HepG2 (cell line): Measurements from ENCODE around the gene CCDC88B. TPM values are rescaled to one million over a fixed set of nuclear protein-coding genes. Genes with fewer than 3 reads are reported as not detected.

Experiments
- ASH2L ChIP-seq: fragments of 300-600, 200-600 bp; sonication (generic); IDR thresholded peaks from 2 replicates; pipeline ENCODE4 v1.7.0; 2017; ENCODE audit warnings: low read depth, mild to moderate bottlenecking, moderate library complexity, mixed read lengths, low read length; ENCODE audit not compliant: insufficient read length
- ELF3 ChIP-seq: IDR thresholded peaks from 2 replicates; pipeline ENCODE4 v1.6.1; 2016; ENCODE audit warnings: missing genetic modification reagents, missing compliant biosample characterization
- HIVEP1 ChIP-seq: sonication (generic); formaldehyde crosslinking; IDR thresholded peaks from 2 replicates; pipeline ENCODE4 v1.4.0; 2020; ENCODE audit warnings: mild to moderate bottlenecking, missing genetic modification reagents
- NAIF1 ChIP-seq: sonication (generic); formaldehyde crosslinking; IDR thresholded peaks from 2 replicates; pipeline ENCODE4 v1.5.0; 2020; ENCODE audit warnings: mild to moderate bottlenecking, missing genetic modification reagents, borderline replicate concordance
- NFIB ChIP-seq: sonication (generic); formaldehyde crosslinking; IDR thresholded peaks from 2 replicates; pipeline ENCODE4 v1.9.0; 2021; ENCODE audit warnings: missing genetic modification reagents, mild to moderate bottlenecking, borderline replicate concordance
- SMARCE1 ChIP-seq: fragments of 450-650 bp; IDR thresholded peaks from 2 replicates; pipeline ENCODE4 v1.6.1; 2017; ENCODE audit warnings: borderline replicate concordance
- SP140L ChIP-seq: sonication (generic); formaldehyde crosslinking; IDR thresholded peaks from 2 replicates; pipeline ENCODE4 v1.4.0; 2020; ENCODE audit warnings: missing genetic modification reagents, borderline replicate concordance
- TBX3 ChIP-seq: fragments of 450-650 bp; IDR thresholded peaks from 2 replicates; pipeline ENCODE4 v1.6.1; 2017; ENCODE audit warnings: antibody characterized with exemption, mild to moderate bottlenecking, inconsistent platforms, borderline replicate concordance
- ZNF10 ChIP-seq: sonication (generic); formaldehyde crosslinking; IDR thresholded peaks from 2 replicates; pipeline ENCODE4 v1.4.0; 2020; ENCODE audit warnings: mild to moderate bottlenecking, low read depth, missing genetic modification reagents, borderline replicate concordance
- ZNF121 ChIP-seq: sonication (generic); formaldehyde crosslinking; IDR thresholded peaks from 2 replicates; pipeline ENCODE4 v1.5.0; 2020; ENCODE audit warnings: mild to moderate bottlenecking, missing genetic modification reagents
- ZNF292 ChIP-seq: sonication (generic); formaldehyde crosslinking; IDR thresholded peaks from 2 replicates; pipeline ENCODE4 v1.8.1; 2022; ENCODE audit warnings: mild to moderate bottlenecking, low read depth, missing genetic modification reagents, borderline replicate concordance
- ZNF3 ChIP-seq: IDR thresholded peaks from 2 replicates; pipeline ENCODE4 v1.7.0; 2017; ENCODE audit warnings: inconsistent platforms
- ZNF850 ChIP-seq: sonication (generic); formaldehyde crosslinking; conservative IDR thresholded peaks from 2 replicates; pipeline ENCODE4 v1.9.0; 2021; ENCODE audit warnings: mild to moderate bottlenecking, missing genetic modification reagents
- polyA plus RNA-seq, 8 experiments: library from polyadenylated mRNA; depleted of rRNA in 3 of 8; stranded (reverse) in 7 of 8; unstranded in 1 of 8; fragments of >200 nt; fragmentation: Illumina TruSeq in 4 of 8; extraction: Trizol in 4 of 8; gene quantifications; 2 replicates each; pipeline versions ENCODE4 v1.2.1 to v1.2.3, GENCODE V29; 2011 to 2016; ENCODE audit warnings: low read depth in 4 of 8, missing spikeins in 1 of 8, mixed read lengths in 1 of 8; ENCODE audit not compliant: insufficient read depth in 1 of 8
- total RNA-seq, 5 experiments: library from RNA; depleted of rRNA; stranded (reverse); fragments of >200 nt; fragmentation: Illumina TruSeq; extraction: Trizol; gene quantifications; 2 replicates each; pipeline ENCODE4 v1.2.3, GENCODE V29; 2016; ENCODE audit warnings: low read depth in 1 of 5
- TF ChIP-seq, protein P1 (sequence below): sonication (generic); formaldehyde crosslinking; IDR thresholded peaks from 2 replicates; pipeline ENCODE4 v1.4.0; 2020; ENCODE audit warnings: missing genetic modification reagents
- TF ChIP-seq, protein P2 (sequence below): sonication (generic); formaldehyde crosslinking; IDR thresholded peaks from 2 replicates; pipeline ENCODE4 v1.4.0; 2020; ENCODE audit warnings: missing genetic modification reagents, borderline replicate concordance
- TF ChIP-seq, protein P3 (sequence below): sonication (generic); formaldehyde crosslinking; IDR thresholded peaks from 2 replicates; pipeline ENCODE4 v1.5.0; 2020; ENCODE audit warnings: mild to moderate bottlenecking, missing genetic modification reagents, borderline replicate concordance
- TF ChIP-seq, protein P4 (sequence below): sonication (generic); formaldehyde crosslinking; IDR thresholded peaks from 2 replicates; pipeline ENCODE4 v1.5.0; 2020; ENCODE audit warnings: missing genetic modification reagents, mild to moderate bottlenecking, borderline replicate concordance
- TF ChIP-seq, protein P5 (sequence below): sonication (generic); formaldehyde crosslinking; IDR thresholded peaks from 2 replicates; pipeline ENCODE4 v1.4.0; 2020; ENCODE audit warnings: missing genetic modification reagents

The CCDC88B gene
- total and polyA plus RNA-seq, 2 of the 13 experiments (the other 11 are each of a cell fraction or from before 2014, with no cell fraction given): 3.6 to 4.8 TPM

DNA sequence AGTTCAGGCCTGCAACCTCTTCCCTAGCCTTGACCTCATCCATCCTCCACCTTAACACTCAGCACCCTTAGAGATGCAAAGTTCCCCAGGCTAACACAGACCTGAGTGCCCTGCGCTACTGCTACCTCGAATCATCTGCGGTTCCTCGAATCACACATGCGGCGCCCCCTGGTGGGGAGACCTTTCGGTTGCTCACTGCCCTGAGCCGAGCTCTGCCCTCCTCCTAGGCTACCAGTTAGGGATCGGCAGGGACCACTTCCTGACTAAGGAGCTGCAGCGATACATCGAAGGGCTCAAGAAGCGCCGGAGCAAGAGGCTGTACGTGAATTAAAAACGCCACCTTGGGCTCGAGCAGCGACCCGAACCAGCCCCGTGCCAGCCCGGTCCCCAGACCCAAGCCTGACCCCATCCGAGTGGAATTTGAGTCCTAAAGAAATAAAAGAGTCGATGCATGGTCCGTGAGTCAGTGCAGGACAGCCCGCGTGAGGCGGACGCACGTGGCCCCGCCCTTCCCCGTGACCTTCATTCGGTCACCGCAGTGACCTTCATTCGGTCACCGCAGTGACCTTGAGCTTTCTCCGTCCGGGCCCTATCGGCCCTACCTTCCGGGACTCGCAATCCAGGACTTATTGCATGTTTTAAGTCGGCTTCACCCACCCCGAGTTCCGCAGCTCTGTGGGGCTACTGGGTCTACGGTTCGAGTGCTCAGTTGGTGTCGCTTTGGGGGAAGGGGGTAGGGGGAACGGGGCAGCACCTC, 35.5 kb upstream of the CCDC88B start (continued):
- TF ChIP-seq, protein P1, sequence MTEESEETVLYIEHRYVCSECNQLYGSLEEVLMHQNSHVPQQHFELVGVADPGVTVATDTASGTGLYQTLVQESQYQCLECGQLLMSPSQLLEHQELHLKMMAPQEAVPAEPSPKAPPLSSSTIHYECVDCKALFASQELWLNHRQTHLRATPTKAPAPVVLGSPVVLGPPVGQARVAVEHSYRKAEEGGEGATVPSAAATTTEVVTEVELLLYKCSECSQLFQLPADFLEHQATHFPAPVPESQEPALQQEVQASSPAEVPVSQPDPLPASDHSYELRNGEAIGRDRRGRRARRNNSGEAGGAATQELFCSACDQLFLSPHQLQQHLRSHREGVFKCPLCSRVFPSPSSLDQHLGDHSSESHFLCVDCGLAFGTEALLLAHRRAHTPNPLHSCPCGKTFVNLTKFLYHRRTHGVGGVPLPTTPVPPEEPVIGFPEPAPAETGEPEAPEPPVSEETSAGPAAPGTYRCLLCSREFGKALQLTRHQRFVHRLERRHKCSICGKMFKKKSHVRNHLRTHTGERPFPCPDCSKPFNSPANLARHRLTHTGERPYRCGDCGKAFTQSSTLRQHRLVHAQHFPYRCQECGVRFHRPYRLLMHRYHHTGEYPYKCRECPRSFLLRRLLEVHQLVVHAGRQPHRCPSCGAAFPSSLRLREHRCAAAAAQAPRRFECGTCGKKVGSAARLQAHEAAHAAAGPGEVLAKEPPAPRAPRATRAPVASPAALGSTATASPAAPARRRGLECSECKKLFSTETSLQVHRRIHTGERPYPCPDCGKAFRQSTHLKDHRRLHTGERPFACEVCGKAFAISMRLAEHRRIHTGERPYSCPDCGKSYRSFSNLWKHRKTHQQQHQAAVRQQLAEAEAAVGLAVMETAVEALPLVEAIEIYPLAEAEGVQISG (CRISPR knock-in tag): peak; percentile 55; the same call in 1 of the 2 replicates
- TF ChIP-seq, protein P2, sequence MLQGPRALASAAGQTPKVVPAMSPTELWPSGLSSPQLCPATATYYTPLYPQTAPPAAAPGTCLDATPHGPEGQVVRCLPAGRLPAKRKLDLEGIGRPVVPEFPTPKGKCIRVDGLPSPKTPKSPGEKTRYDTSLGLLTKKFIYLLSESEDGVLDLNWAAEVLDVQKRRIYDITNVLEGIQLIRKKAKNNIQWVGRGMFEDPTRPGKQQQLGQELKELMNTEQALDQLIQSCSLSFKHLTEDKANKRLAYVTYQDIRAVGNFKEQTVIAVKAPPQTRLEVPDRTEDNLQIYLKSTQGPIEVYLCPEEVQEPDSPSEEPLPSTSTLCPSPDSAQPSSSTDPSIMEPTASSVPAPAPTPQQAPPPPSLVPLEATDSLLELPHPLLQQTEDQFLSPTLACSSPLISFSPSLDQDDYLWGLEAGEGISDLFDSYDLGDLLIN (CRISPR knock-in tag): no peak
- no peak for TF ChIP-seq ELF3 (CRISPR knock-in tag)
- peak; percentile 26 for TF ChIP-seq HIVEP1 (CRISPR knock-in tag)
- TF ChIP-seq ASH2L: peak; percentile 63
- no peak for TF ChIP-seq ZNF121 (CRISPR knock-in tag)
- no peak for TF ChIP-seq TBX3
- no peak for TF ChIP-seq NAIF1 (CRISPR knock-in tag)
- TF ChIP-seq ZNF3 (CRISPR knock-in tag): peak; percentile 72; the same call in 1 of the 2 replicates
- no peak for TF ChIP-seq NFIB (CRISPR knock-in tag)
- TF ChIP-seq, protein P3, sequence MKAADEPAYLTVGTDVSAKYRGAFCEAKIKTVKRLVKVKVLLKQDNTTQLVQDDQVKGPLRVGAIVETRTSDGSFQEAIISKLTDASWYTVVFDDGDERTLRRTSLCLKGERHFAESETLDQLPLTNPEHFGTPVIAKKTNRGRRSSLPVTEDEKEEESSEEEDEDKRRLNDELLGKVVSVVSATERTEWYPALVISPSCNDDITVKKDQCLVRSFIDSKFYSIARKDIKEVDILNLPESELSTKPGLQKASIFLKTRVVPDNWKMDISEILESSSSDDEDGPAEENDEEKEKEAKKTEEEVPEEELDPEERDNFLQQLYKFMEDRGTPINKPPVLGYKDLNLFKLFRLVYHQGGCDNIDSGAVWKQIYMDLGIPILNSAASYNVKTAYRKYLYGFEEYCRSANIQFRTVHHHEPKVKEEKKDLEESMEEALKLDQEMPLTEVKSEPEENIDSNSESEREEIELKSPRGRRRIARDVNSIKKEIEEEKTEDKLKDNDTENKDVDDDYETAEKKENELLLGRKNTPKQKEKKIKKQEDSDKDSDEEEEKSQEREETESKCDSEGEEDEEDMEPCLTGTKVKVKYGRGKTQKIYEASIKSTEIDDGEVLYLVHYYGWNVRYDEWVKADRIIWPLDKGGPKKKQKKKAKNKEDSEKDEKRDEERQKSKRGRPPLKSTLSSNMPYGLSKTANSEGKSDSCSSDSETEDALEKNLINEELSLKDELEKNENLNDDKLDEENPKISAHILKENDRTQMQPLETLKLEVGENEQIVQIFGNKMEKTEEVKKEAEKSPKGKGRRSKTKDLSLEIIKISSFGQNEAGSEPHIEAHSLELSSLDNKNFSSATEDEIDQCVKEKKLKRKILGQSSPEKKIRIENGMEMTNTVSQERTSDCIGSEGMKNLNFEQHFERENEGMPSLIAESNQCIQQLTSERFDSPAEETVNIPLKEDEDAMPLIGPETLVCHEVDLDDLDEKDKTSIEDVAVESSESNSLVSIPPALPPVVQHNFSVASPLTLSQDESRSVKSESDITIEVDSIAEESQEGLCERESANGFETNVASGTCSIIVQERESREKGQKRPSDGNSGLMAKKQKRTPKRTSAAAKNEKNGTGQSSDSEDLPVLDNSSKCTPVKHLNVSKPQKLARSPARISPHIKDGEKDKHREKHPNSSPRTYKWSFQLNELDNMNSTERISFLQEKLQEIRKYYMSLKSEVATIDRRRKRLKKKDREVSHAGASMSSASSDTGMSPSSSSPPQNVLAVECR: peak; percentile 57; the same call in 1 of the 2 replicates
- no peak for TF ChIP-seq ZNF10 (CRISPR knock-in tag)
- TF ChIP-seq SMARCE1: no peak
- TF ChIP-seq, protein P4, sequence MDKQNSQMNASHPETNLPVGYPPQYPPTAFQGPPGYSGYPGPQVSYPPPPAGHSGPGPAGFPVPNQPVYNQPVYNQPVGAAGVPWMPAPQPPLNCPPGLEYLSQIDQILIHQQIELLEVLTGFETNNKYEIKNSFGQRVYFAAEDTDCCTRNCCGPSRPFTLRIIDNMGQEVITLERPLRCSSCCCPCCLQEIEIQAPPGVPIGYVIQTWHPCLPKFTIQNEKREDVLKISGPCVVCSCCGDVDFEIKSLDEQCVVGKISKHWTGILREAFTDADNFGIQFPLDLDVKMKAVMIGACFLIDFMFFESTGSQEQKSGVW (CRISPR knock-in tag): no peak
- no peak for TF ChIP-seq ZNF850 (CRISPR knock-in tag)
- peak; percentile 32; the same call in 1 of the 2 replicates for TF ChIP-seq ZNF292 (CRISPR knock-in tag)
- TF ChIP-seq SP140L (CRISPR knock-in tag): no peak
- TF ChIP-seq, protein P5, sequence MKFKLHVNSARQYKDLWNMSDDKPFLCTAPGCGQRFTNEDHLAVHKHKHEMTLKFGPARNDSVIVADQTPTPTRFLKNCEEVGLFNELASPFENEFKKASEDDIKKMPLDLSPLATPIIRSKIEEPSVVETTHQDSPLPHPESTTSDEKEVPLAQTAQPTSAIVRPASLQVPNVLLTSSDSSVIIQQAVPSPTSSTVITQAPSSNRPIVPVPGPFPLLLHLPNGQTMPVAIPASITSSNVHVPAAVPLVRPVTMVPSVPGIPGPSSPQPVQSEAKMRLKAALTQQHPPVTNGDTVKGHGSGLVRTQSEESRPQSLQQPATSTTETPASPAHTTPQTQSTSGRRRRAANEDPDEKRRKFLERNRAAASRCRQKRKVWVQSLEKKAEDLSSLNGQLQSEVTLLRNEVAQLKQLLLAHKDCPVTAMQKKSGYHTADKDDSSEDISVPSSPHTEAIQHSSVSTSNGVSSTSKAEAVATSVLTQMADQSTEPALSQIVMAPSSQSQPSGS (CRISPR knock-in tag): no peak; the same call in 1 of the 2 replicates
